Hematopoietic multipotent progenitor cell treated with erythropoietin and hydrocortisone succinate and interleukin-3 and kit ligand, for 6 days (in vitro differentiated cells): Measurements from ENCODE around the gene ELP1.
A peak's percentile ranks its signal among the peaks of the same experiment; 100 is the strongest.
"Not testable (repeated sequence)": the region's sequence is repeated elsewhere in the genome, so short reads cannot be mapped to it uniquely, and the experiment has no call there.

ENCODE experiments used
- DNase-seq: peaks from one replicate; pipeline ENCODE4 v3.0.0-alpha.2; 2015

The ELP1 gene

GRCh38 chr9:108921200-108921599, 12.7 kb downstream of the ELP1 start:
- no peak for DNase-seq

GRCh38 chr9:108920401-108920800, 13.5 kb downstream of the ELP1 start:
- DNase-seq, result not testable (repeated sequence)

- DNase-seq, result no peak
Observed at GRCh38 chr9:108919517-108919916, 14.4 kb downstream of the ELP1 start.

GRCh38 chr9:108913391-108913790, 20.5 kb downstream of the ELP1 start:
- DNase-seq, result peak; percentile 78

GRCh38 chr9:108911820-108912219, 22.1 kb downstream of the ELP1 start:
- no peak for DNase-seq

- DNase-seq, result no peak
Observed at GRCh38 chr9:108910914-108911313, 23.0 kb downstream of the ELP1 start.

- no peak for DNase-seq
Observed at GRCh38 chr9:108910402-108910801, 23.5 kb downstream of the ELP1 start.

- no peak for DNase-seq
Observed at GRCh38 chr9:108905494-108905893, 28.4 kb downstream of the ELP1 start.

- no peak for DNase-seq
Observed at GRCh38 chr9:108904161-108904560, 29.8 kb downstream of the ELP1 start.

GRCh38 chr9:108903420-108904103, 30.4 kb downstream of the ELP1 start:
- peak; percentile 54 for DNase-seq

- no peak for DNase-seq
Observed at GRCh38 chr9:108900176-108900575, 33.7 kb downstream of the ELP1 start.

GRCh38 chr9:108899023-108899695, 34.8 kb downstream of the ELP1 start:
- DNase-seq, result not testable (repeated sequence)

- DNase-seq, result no peak
Observed at GRCh38 chr9:108897324-108898096, 36.4 kb downstream of the ELP1 start.

GRCh38 chr9:108894225-108894997, 39.5 kb downstream of the ELP1 start:
- DNase-seq, result no peak

- peak; percentile 39 for DNase-seq
Observed at GRCh38 chr9:108889649-108890067, 44.3 kb downstream of the ELP1 start.

- DNase-seq, result not testable (repeated sequence)
Observed at GRCh38 chr9:108886594-108887271, 47.2 kb downstream of the ELP1 start.

GRCh38 chr9:108885643-108886348, 48.1 kb downstream of the ELP1 start:
- DNase-seq, result peak; percentile 84

- no peak for DNase-seq
Observed at GRCh38 chr9:108884701-108885100, 49.2 kb downstream of the ELP1 start.

GRCh38 chr9:108883085-108883484, 50.8 kb downstream of the ELP1 start:
- no peak for DNase-seq

- no peak for DNase-seq
Observed at GRCh38 chr9:108882052-108882888, 51.7 kb downstream of the ELP1 start.
